GM18868 (cell line): Measurements from ENCODE around the gene RUBCN.
A peak's percentile ranks its signal among the peaks of the same experiment; 100 is the strongest.
"Not testable (repeated sequence)": the region's sequence is repeated elsewhere in the genome, so short reads cannot be mapped to it uniquely, and the experiment has no call there.

Experiments used
- ATAC-seq: cut with Tn5 transposase; IDR thresholded peaks from one replicate; pipeline ENCODE4 v1.9.1; 2021; ENCODE audit warnings: mild to moderate bottlenecking, moderate library complexity; ENCODE audit not compliant: unreplicated experiment

The RUBCN gene

DNA sequence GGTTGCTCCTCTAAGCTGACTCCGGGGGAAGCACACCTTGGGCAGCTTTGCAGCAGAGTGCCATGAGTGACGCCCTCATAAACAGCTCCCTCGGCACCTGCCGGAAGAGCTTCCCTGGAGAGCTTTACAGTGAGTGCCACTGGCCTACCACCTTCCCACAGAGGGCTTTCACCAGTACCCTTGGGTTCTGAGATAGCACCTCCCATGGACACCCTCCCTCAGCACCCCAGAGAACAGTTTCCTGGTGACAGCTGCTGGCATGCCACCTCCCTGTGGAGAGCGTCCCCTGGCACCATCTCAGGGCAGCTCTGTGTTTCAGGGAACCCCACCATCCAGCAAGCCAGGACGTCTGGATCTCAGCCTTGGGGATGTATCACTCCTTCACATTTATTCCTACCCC is 49.1 kb downstream of the RUBCN start:
- no peak for ATAC-seq

GRCh38 chr3:197686899-197687298 is 49.8 kb downstream of the RUBCN start:
- no peak for ATAC-seq

DNA sequence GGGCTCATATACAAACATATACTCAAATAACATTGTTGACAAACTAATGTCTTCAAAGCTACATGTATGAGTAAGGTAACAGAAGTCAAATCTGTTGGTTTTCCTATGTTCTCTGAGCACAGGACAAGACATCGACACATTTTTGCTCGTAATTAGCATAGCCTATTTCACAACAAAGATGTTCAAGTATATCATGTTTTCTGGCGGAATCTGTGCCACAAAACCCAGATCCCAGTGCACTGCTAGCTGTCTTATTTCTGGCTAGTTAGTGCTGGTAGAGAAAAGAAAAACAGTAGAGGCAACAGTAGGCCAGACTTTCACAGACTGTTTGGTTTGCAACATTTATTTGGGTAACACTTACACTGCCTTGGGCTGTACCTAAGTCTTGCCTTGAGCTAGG is 51.2 kb downstream of the RUBCN start:
- no peak for ATAC-seq

DNA sequence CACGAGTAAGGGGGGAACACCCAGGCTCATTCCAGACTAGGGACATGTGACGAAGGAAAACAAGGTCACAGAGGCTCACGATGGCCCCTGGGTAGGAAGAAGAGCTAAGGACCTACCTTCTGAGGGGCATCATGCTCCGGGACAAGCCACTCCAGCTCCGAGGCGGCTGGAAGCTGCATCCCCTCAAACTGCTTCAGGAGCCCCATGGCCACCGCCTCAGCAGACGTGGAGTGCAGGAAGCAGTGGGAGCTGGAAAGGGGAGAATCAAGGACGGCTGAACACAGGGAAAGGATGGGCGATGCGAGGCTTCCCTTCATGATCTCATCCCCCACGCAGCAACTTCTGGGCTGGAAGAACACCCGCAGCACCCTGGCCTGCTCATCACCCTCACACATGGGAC is 53.5 kb downstream of the RUBCN start:
- no peak for ATAC-seq

GRCh38 chr3:197682713-197683112 is 54.0 kb downstream of the RUBCN start:
- ATAC-seq: no peak

DNA sequence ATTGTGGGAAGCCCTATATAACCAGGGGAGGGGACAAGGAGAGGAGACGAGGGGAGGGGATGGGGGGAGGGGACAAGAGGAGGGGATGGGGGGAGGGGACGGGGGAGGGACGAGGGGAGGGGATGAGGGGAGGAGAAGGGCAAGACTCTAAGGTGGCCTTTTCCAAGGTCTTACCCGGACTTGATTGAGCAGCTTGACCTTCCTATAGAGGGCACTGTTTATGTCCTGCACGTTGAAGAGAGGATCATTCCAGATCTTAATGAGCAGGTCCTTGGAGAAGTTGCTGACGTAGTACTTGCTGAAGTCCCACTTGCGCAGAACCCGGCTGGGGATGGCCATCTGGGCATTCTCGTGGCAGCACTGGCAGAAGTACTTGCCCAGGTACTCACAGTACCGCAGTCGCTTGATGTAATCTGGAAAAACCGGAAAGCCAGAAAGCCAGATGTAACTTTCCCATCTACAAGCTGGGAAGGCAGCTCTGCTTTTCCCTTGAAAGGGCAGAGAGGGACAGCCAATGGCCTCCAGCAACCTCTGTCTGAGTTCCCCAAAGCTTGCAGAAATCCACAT is 55.7 kb downstream of the RUBCN start:
- no peak for ATAC-seq

DNA sequence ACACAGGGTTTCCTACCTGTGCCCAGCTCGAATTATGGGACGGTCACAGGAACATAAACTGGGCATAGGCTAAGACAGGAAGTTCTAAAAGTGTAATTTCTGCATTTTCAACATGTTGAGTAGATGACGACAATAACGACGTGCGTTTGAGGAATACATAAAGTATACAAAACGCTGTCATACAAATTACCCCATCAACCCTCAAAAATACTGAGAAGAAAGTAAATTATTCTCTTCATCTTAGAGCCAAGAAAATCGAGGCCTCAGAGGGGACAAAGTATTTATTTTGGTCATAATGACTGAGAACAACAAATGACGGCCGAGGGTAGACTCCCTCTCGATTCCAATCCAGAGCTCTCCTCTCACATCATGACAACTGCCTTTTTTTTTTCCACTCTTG is 60.8 kb downstream of the RUBCN start:
- ATAC-seq: no peak

GRCh38 chr3:197675563-197675860 is 61.2 kb downstream of the RUBCN start:
- ATAC-seq: no peak

DNA sequence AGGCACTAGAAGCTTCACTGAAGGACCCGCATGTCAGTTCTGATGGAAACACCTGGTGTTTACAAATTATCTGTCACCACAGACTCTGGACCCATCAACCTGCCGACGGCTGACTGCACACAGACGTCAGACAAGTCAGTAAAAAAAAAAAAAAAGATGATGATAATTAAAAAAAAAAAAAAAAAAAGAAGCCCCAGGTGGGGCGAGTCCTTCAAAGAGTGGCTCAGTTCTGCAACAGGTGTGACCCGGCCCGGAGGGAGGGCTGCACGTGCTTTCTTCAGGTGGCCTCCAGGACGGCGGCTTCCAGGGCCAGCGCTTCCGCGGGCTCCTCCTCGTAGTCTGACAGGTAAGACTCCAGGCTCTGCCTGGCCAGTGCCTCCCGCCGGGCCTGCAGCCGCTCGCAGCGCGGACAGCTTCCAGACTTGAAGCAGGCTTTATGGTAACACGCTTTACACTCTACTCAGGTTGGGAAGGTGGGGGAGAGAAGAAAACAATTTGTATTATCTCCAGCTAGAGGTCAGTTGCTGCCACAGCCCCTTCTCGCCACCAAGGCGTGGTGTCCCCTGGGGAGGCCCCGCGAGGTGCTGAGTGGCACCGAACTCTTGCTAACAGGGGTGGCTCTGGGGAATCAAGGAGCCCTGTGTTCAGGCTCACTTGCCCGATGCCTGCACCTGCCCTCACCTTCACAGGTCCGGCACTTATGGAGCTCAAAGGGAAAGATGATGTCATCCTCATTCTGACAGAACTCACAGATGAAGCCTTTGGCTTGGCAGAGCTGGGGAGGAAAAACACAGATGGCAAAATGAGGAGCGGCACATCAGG is 61.8 kb downstream of the RUBCN start:
- no peak for ATAC-seq

GRCh38 chr3:197673170-197673569 is 63.5 kb downstream of the RUBCN start:
- no peak for ATAC-seq

GRCh38 chr3:197670361-197670760 is 66.3 kb downstream of the RUBCN start:
- no peak for ATAC-seq

GRCh38 chr3:197667968-197668367 is 68.7 kb downstream of the RUBCN start:
- ATAC-seq: no peak

- not testable (repeated sequence) for ATAC-seq
Measured at GRCh38 chr3:197667293-197667692, 69.4 kb downstream of the RUBCN start.

- not testable (repeated sequence) for ATAC-seq
Measured at GRCh38 chr3:197666221-197666842, 70.4 kb downstream of the RUBCN start.

GRCh38 chr3:197665549-197665948 is 71.2 kb downstream of the RUBCN start:
- ATAC-seq: peak; percentile 3

- ATAC-seq: peak; percentile 88
Measured at GRCh38 chr3:197665142-197665491, 71.6 kb downstream of the RUBCN start.

GRCh38 chr3:197664414-197665141 is 72.1 kb downstream of the RUBCN start:
- ATAC-seq: peak; percentile 30

GRCh38 chr3:197663367-197664140 is 73.2 kb downstream of the RUBCN start:
- ATAC-seq: not testable (repeated sequence)

- ATAC-seq: not testable (repeated sequence)
Measured at GRCh38 chr3:197662352-197662751, 74.4 kb downstream of the RUBCN start.

DNA sequence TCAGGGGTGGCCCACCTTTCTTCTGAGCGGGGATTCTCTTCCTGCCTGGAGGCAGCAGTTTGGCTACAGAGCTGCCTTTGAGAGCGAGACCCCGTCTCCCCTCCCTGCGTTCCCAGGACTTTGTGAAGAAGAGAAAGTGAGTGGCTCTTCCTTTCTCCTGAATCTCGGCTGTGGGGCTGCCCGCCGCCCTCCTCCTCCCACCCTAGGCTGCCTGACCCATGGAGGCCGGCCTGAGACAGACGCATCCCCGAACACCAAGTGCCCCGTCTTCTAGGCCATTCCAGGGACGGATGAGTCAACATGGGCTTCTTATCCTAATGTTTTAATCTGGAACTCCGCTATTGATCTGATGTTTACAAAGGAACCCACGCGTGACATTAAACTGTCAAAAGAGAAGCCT is 74.8 kb downstream of the RUBCN start:
- ATAC-seq: not testable (repeated sequence)
